NT2/D1 (cell line): Measurements from ENCODE around the gene PRKX.

Source experiments
- YY1 ChIP-seq: IDR thresholded peaks from 2 replicates; pipeline ENCODE4 v1.6.1; 2011; ENCODE audit not compliant: insufficient read length, insufficient read depth
- ZNF274 ChIP-seq: IDR thresholded peaks from 2 replicates; pipeline ENCODE4 v1.6.1; 2011; ENCODE audit warnings: mild to moderate bottlenecking, low read depth, low read length

- TF ChIP-seq ZNF274 (no peak), YY1 (no peak)
Measured at GRCh38 chrX:3653111-3653510, 60.3 kb downstream of the PRKX start.
